DOHH2 (cell line): ENCODE results near the gene IDUA.

Experiments
- H3F3A ChIP-seq: fragments of 200-600 bp; sonication (generic), shearing (Covaris generic); 2 replicates; pipeline ENCODE4 v1.6.0; 2016; ENCODE audit warnings: antibody characterized with exemption, mild to moderate bottlenecking; ENCODE audit not compliant: control insufficient read depth, insufficient read depth
- H3K27ac ChIP-seq: fragments of 200-600 bp; sonication (generic); 2 replicates; pipeline ENCODE4 v1.5.1; 2014; ENCODE audit warnings: low read depth, mild to moderate bottlenecking, low read length, moderate library complexity
- H3K27me3 ChIP-seq: fragments of 200-600 bp; sonication (generic); 2 replicates; pipeline ENCODE4 v1.6.1; 2014; ENCODE audit warnings: mild to moderate bottlenecking, low read length, mixed read lengths; ENCODE audit not compliant: control insufficient read depth
- H3K36me3 ChIP-seq: fragments of 200-600 bp; sonication (generic); 2 replicates; pipeline ENCODE4 v1.6.1; 2014; ENCODE audit warnings: mild to moderate bottlenecking, low read length, moderate library complexity, mixed read lengths; ENCODE audit not compliant: control insufficient read depth
- H3K4me1 ChIP-seq: fragments of 200-600 bp; sonication (generic); 2 replicates; pipeline ENCODE4 v1.6.1; 2014; ENCODE audit warnings: mild to moderate bottlenecking, low read length, mixed read lengths; ENCODE audit not compliant: control insufficient read depth
- H3K4me2 ChIP-seq: fragments of 200-600 bp; sonication (generic); 2 replicates; pipeline ENCODE4 v1.6.0; 2014; ENCODE audit warnings: mild to moderate bottlenecking, low read length, moderate library complexity
- H3K4me3 ChIP-seq: fragments of 200-600 bp; sonication (generic); 2 replicates; pipeline ENCODE4 v1.5.1; 2014; ENCODE audit warnings: mild to moderate bottlenecking, low read length, mixed read lengths
- H3K79me2 ChIP-seq: fragments of 200-600 bp; sonication (generic); 2 replicates; pipeline ENCODE4 v1.6.1; 2014; ENCODE audit warnings: mild to moderate bottlenecking, low read length, mixed read lengths; ENCODE audit not compliant: control insufficient read depth
- H3K9me2 ChIP-seq: fragments of 200-600 bp; sonication (generic); replicated peaks from 2 replicates; pipeline ENCODE4 v1.6.1; 2014; ENCODE audit warnings: mild to moderate bottlenecking, low read length, mixed read lengths; ENCODE audit not compliant: control insufficient read depth
- H3K9me3 ChIP-seq: fragments of 200-600 bp; sonication (generic); 2 replicates; pipeline ENCODE4 v1.6.1; 2014; ENCODE audit warnings: antibody characterized with exemption, low read length, mixed read lengths; ENCODE audit not compliant: control insufficient read depth, insufficient read depth
- H4K20me1 ChIP-seq: fragments of 200-600 bp; sonication (generic); 2 replicates; pipeline ENCODE4 v1.6.0; 2014; ENCODE audit warnings: low read depth, mild to moderate bottlenecking, antibody characterized with exemption, low read length, moderate library complexity; ENCODE audit not compliant: control insufficient read depth, insufficient read depth
- CTCF ChIP-seq: fragments of 200-600 bp; sonication (generic); IDR thresholded peaks from one replicate; pipeline ENCODE4 v1.5.1; 2014; ENCODE audit warnings: antibody characterized with exemption, mild to moderate bottlenecking, low read depth, low read length; ENCODE audit not compliant: poor library complexity, severe bottlenecking
- EZH2phosphoT487 ChIP-seq: fragments of 200-600 bp; sonication (generic); IDR thresholded peaks from 2 replicates; pipeline ENCODE4 v1.6.1; 2017; ENCODE audit warnings: borderline replicate concordance, mild to moderate bottlenecking, antibody characterized with exemption, low read length, moderate library complexity, mixed read lengths

IDUA gene

GRCh38 chr4:1015179-1015578 lies 28.3 kb downstream of the IDUA start:
- Histone ChIP-seq H3K36me3 (no peaks in the 10 kb centered on the region), H3K4me1 (peaks cover 13% of the 10 kb centered on the region), H3K79me2 (no peaks in the 10 kb centered on the region), H3K4me2 (no peak overlapping the region), H3K27me3 (peaks cover 21% of the 10 kb centered on the region), H3K4me3 (no peak overlapping the region), H3K9me2 (no peaks in the 10 kb centered on the region), H3F3A (peaks cover 6% of the 10 kb centered on the region), H3K27ac (no peak overlapping the region), H4K20me1 (0 out of 2 replicates have a peak, but pooled peaks cover 2% of the 10 kb centered on the region), H3K9me3 (no peaks in the 10 kb centered on the region)
- TF ChIP-seq CTCF (no peak), EZH2phosphoT487 (no peak)

- H3K4me2 ChIP-seq = no peak overlapping the region
Measured at GRCh38 chr4:1015746-1016145, 28.9 kb downstream of the IDUA start.

GRCh38 chr4:1017211-1017610 lies 30.4 kb downstream of the IDUA start:
- Histone ChIP-seq H3K4me2 (no peak overlapping the region), H3K9me2 (no peaks in the 10 kb centered on the region), H3K9me3 (no peaks in the 10 kb centered on the region), H3K36me3 (no peaks in the 10 kb centered on the region), H3K79me2 (no peaks in the 10 kb centered on the region), H4K20me1 (no peaks in the 10 kb centered on the region), H3F3A (no peaks in the 10 kb centered on the region), H3K27ac (no peak overlapping the region), H3K4me1 (peaks cover 12% of the 10 kb centered on the region), H3K27me3 (peaks cover 9% of the 10 kb centered on the region), H3K4me3 (no peak overlapping the region)
- no peak for TF ChIP-seq EZH2phosphoT487
- no peak for TF ChIP-seq CTCF

More at GRCh38 chr4:1015746-1016145, 28.9 kb downstream of the IDUA start:
- H3K9me2 ChIP-seq = no peaks in the 10 kb centered on the region
- H3K4me3 ChIP-seq = no peak overlapping the region
- TF ChIP-seq CTCF (no peak), EZH2phosphoT487 (no peak)
- H3K9me3 ChIP-seq = no peaks in the 10 kb centered on the region
- no peak overlapping the region for H3K27ac ChIP-seq
- H3K27me3 ChIP-seq = peaks cover 15% of the 10 kb centered on the region
- H3K36me3 ChIP-seq = no peaks in the 10 kb centered on the region
- H3K79me2 ChIP-seq = no peaks in the 10 kb centered on the region
- H3K4me1 ChIP-seq = peaks cover 7% of the 10 kb centered on the region
- H4K20me1 ChIP-seq = no peaks in the 10 kb centered on the region
- H3F3A ChIP-seq = peaks cover 3% of the 10 kb centered on the region
